NOMO-1 (cell line): ENCODE results near the gene BANK1.

ENCODE experiments used
- DNase-seq, 2 experiments: peaks; one replicate each; lab custom pipeline; 2025; ENCODE audit not compliant: unreplicated experiment in 2 of 2; lab: John Stamatoyannopoulos, UW

The BANK1 gene

GRCh38 chr4:101954975-101955678 lies 164.6 kb downstream of the BANK1 start:
- DNase-seq = no peak

- DNase-seq = no peak
Measured at GRCh38 chr4:101956068-101956825, 165.7 kb downstream of the BANK1 start.

GRCh38 chr4:101958547-101958946 lies 168.0 kb downstream of the BANK1 start:
- no peak for DNase-seq

GRCh38 chr4:101960431-101960830 lies 169.9 kb downstream of the BANK1 start:
- DNase-seq = peak; percentile 36 to 74

- no peak for DNase-seq
Measured at GRCh38 chr4:101961144-101961543, 170.6 kb downstream of the BANK1 start.

GRCh38 chr4:101967697-101968346 lies 177.3 kb downstream of the BANK1 start:
- no peak for DNase-seq

- no peak for DNase-seq
Measured at GRCh38 chr4:101968364-101968763, 177.8 kb downstream of the BANK1 start.

- DNase-seq = no peak
Measured at GRCh38 chr4:101969965-101970364, 179.4 kb downstream of the BANK1 start.

GRCh38 chr4:101970547-101971155 lies 180.1 kb downstream of the BANK1 start:
- no peak for DNase-seq

GRCh38 chr4:101972791-101973190 lies 182.3 kb downstream of the BANK1 start:
- no peak for DNase-seq

GRCh38 chr4:101973361-101973760 lies 182.8 kb downstream of the BANK1 start:
- DNase-seq = no peak

- DNase-seq = no peak
Measured at GRCh38 chr4:101977076-101977475, 186.5 kb downstream of the BANK1 start.

GRCh38 chr4:101981756-101982155 lies 191.2 kb downstream of the BANK1 start:
- peak; percentile 77 to 88 for DNase-seq

GRCh38 chr4:101983835-101984234 lies 193.3 kb downstream of the BANK1 start:
- no peak for DNase-seq

- DNase-seq = no peak
Measured at GRCh38 chr4:101987623-101988243, 197.2 kb downstream of the BANK1 start.

GRCh38 chr4:101989551-101989950 lies 199.0 kb downstream of the BANK1 start:
- DNase-seq = no peak

- DNase-seq = no peak
Measured at GRCh38 chr4:101992446-101992845, 201.9 kb downstream of the BANK1 start.

GRCh38 chr4:101993002-101993841 lies 202.7 kb downstream of the BANK1 start:
- peak; percentile 42 to 65 for DNase-seq

- DNase-seq = peak in 1 of 2 experiments; percentile 12
Measured at GRCh38 chr4:101993842-101994775, 203.6 kb downstream of the BANK1 start.
